Measurements from ENCODE around the gene GPR157.
"Not testable (repeated sequence)": the region's sequence is repeated elsewhere in the genome, so short reads cannot be mapped to it uniquely, and the experiment has no call there.

GPR157 gene

GRCh38 chr1:9165396-9165795, 36.5 kb upstream of the GPR157 start:
- no peak for TF ChIP-seq CTCF (IDR thresholded peaks at IDR 0.05; ENCODE audit: insufficient read depth, low read depth, low read length, missing control alignments)
- no peak for DNase-seq (ENCODE audit: low read depth)
- H3K4me3 ChIP-seq (ENCODE audit: low read length), result no peak overlapping the region

- no peak for DNase-seq (ENCODE audit: low read depth)
- no peak overlapping the region for H3K4me3 ChIP-seq (ENCODE audit: low read length)
- TF ChIP-seq CTCF (IDR thresholded peaks at IDR 0.05; ENCODE audit: insufficient read depth, low read depth, low read length, missing control alignments), result no peak
These were observed 36.0 kb upstream of the GPR157 start for GRCh38 chr1:9164919-9165318.

- H3K4me3 ChIP-seq (ENCODE audit: low read length), result no peak overlapping the region
- no peak for TF ChIP-seq CTCF (IDR thresholded peaks at IDR 0.05; ENCODE audit: insufficient read depth, low read depth, low read length, missing control alignments)
- DNase-seq (ENCODE audit: low read depth), result no peak
These were observed 35.6 kb upstream of the GPR157 start for GRCh38 chr1:9164532-9164900.

- DNase-seq (ENCODE audit: low read depth), result peak; percentile 40
- no peak for TF ChIP-seq CTCF (IDR thresholded peaks at IDR 0.05; ENCODE audit: insufficient read depth, low read depth, low read length, missing control alignments)
- no peak overlapping the region for H3K4me3 ChIP-seq (ENCODE audit: low read length)
These were observed 33.1 kb upstream of the GPR157 start for GRCh38 chr1:9161963-9162362.

GRCh38 chr1:9161342-9161741, 32.4 kb upstream of the GPR157 start:
- DNase-seq (ENCODE audit: low read depth), result no peak
- no peak for TF ChIP-seq CTCF (IDR thresholded peaks at IDR 0.05; ENCODE audit: insufficient read depth, low read depth, low read length, missing control alignments)
- H3K4me3 ChIP-seq (ENCODE audit: low read length), result no peak overlapping the region

GRCh38 chr1:9160079-9160717, 31.3 kb upstream of the GPR157 start:
- H3K4me3 ChIP-seq (ENCODE audit: low read length), result no peak overlapping the region
- TF ChIP-seq CTCF (IDR thresholded peaks at IDR 0.05; ENCODE audit: insufficient read depth, low read depth, low read length, missing control alignments), result no peak
- DNase-seq (ENCODE audit: low read depth), result no peak

- no peak for DNase-seq (ENCODE audit: low read depth)
- no peak overlapping the region for H3K4me3 ChIP-seq (ENCODE audit: low read length)
- TF ChIP-seq CTCF (IDR thresholded peaks at IDR 0.05; ENCODE audit: insufficient read depth, low read depth, low read length, missing control alignments), result no peak
These were observed 27.0 kb upstream of the GPR157 start for GRCh38 chr1:9155879-9156278.

- not testable (repeated sequence) for H3K4me3 ChIP-seq (ENCODE audit: low read length); DNase-seq (ENCODE audit: low read depth)
These were observed 26.5 kb upstream of the GPR157 start for GRCh38 chr1:9155405-9155804.
